ENCODE measurements around the gene CNGA4. TPM values are rescaled to one million over a fixed set of nuclear protein-coding genes. Genes with fewer than 3 reads are reported as not detected.

Gene CNGA4
- total RNA-seq, 2 experiments from 2014 or later, result 0.20 to 0.30 TPM

GRCh38 chr11:6284250-6284649, 45.4 kb downstream of the CNGA4 start:
- CTCF ChIA-PET, result no interaction called here
- no peaks in the 10 kb centered on the region for H3K4me1 Mint-ChIP-seq

GRCh38 chr11:6285019-6285418, 46.1 kb downstream of the CNGA4 start:
- CTCF ChIA-PET, result interaction anchor here (1.8 to 3.2 kb wide), 2 partner anchors 30 to 78 kb away, joined by 3 to 9 read pairs; no protein-coding TSS in a partner anchor

More at GRCh38 chr11:6284250-6284649, 45.4 kb downstream of the CNGA4 start:
- H3K27me3 Mint-ChIP-seq, result peaks cover 58% of the 10 kb centered on the region
- no peak for DNase-seq
- H3K9me3 Mint-ChIP-seq, result no peaks in the 10 kb centered on the region
- no peaks in the 10 kb centered on the region for H3K36me3 Mint-ChIP-seq (ENCODE audit: low read depth)
- H3K4me3 Mint-ChIP-seq, result no peak overlapping the region
- POLR2A ChIA-PET, result no interaction called here
- no peak overlapping the region for H3K27ac Mint-ChIP-seq

More at GRCh38 chr11:6285019-6285418, 46.1 kb downstream of the CNGA4 start:
- no peak for DNase-seq
- Mint-ChIP-seq H3K4me1 (no peaks in the 10 kb centered on the region), H3K9me3 (no peaks in the 10 kb centered on the region), H3K27ac (no peak overlapping the region), H3K4me3 (no peak overlapping the region), H3K27me3 (peaks cover 61% of the 10 kb centered on the region), H3K36me3 (ENCODE audit: low read depth) (no peaks in the 10 kb centered on the region)
- POLR2A ChIA-PET, result no interaction called here

Other genes starting within 250 kb of the CNGA4 start
- gene OR56A4, start 232.1 kb upstream of the CNGA4 start, total RNA-seq, result under 1 TPM in 1 of 2 experiments, not detected in 1; 0.05 TPM
- gene OR56A1, start 208.3 kb upstream of the CNGA4 start, total RNA-seq, result not detected
- gene OR56B4, start 131.4 kb upstream of the CNGA4 start, total RNA-seq, result not detected
- gene OR52B2, start 68.8 kb upstream of the CNGA4 start, total RNA-seq, result not detected
- not detected for gene OR52W1, start 39.9 kb upstream of the CNGA4 start, total RNA-seq
- not detected for gene C11orf42, start 33.5 kb upstream of the CNGA4 start, total RNA-seq
- gene FHIP1B, start 4.5 kb upstream of the CNGA4 start, total RNA-seq, result 10 to 100 TPM; 19.1 to 19.2 TPM
- gene CCKBR, start 20.7 kb downstream of the CNGA4 start, total RNA-seq, result not detected
- 10 to 100 TPM; 12.1 to 13.2 TPM for gene CAVIN3, start 81.4 kb downstream of the CNGA4 start, total RNA-seq
- gene SMPD1, start 151.4 kb downstream of the CNGA4 start, total RNA-seq, result 10 to 100 TPM; 55.1 to 58.5 TPM
- 10 to 100 TPM; 56.0 to 57.6 TPM for gene APBB1, start 180.0 kb downstream of the CNGA4 start, total RNA-seq
- under 1 TPM in 1 of 2 experiments, not detected in 1; 0.18 TPM for gene HPX, start 201.9 kb downstream of the CNGA4 start, total RNA-seq
- gene TRIM3, start 234.9 kb downstream of the CNGA4 start, total RNA-seq, result 1 to 10 TPM; 7.9 to 9.9 TPM
- 10 to 100 TPM; 38.5 to 39.2 TPM for gene ARFIP2, start 242.2 kb downstream of the CNGA4 start, total RNA-seq
- 10 to 100 TPM; 39.0 to 40.5 TPM for gene TIMM10B, start 242.4 kb downstream of the CNGA4 start, total RNA-seq

Measured in activated CD4-positive, alpha-beta memory T cell treated with anti-CD3 and anti-CD28 coated beads, Interleukin-2, amount 10 ng/mL, durations not matched to agents 7 days and 5 days (primary cell).